Mucosa of rectum (tissue), 2 donors: Measurements from ENCODE around the gene IL1RAPL1.
A peak's percentile ranks its signal among the peaks of the same experiment; 100 is the strongest.

Source experiments
- H3K27ac ChIP-seq, 2 donors: one replicate each; pipeline ENCODE4 v1.7.0; 2013; ENCODE audit warnings: inconsistent platforms in 2 of 2, low read depth in 2 of 2, low read length in 2 of 2
- H3K27me3 ChIP-seq, 2 donors: one replicate each; pipeline ENCODE4 v1.7.0; 2013; ENCODE audit warnings: low read length in 2 of 2; ENCODE audit not compliant: control insufficient read depth in 2 of 2, insufficient read depth in 2 of 2
- H3K36me3 ChIP-seq, 2 donors: one replicate each; pipeline ENCODE4 v1.7.0; 2013; ENCODE audit warnings: low read length in 2 of 2; ENCODE audit not compliant: control insufficient read depth in 2 of 2, insufficient read depth in 2 of 2
- H3K4me1 ChIP-seq, 2 donors: one replicate each; pipeline ENCODE4 v1.7.0; 2013; ENCODE audit warnings: low read length in 2 of 2, mild to moderate bottlenecking in 1 of 2; ENCODE audit not compliant: control insufficient read depth in 2 of 2, insufficient read depth in 2 of 2
- H3K4me3 ChIP-seq, 2 donors: one replicate each; pipeline ENCODE4 v1.7.0; 2013; ENCODE audit warnings: low read length in 2 of 2
- H3K9ac ChIP-seq, 2 donors: one replicate each; pipeline ENCODE4 v1.7.0; 2013; ENCODE audit warnings: low read length in 2 of 2, low read depth in 1 of 2, mild to moderate bottlenecking in 1 of 2
- H3K9me3 ChIP-seq, 2 donors: one replicate each; pipeline ENCODE4 v1.7.0; 2013; ENCODE audit warnings: low read length in 2 of 2; ENCODE audit not compliant: control insufficient read depth in 2 of 2
- donor health status: healthy.
- donor health status: Normal muscosa, but diverticular disease.

The IL1RAPL1 gene

GRCh38 chrX:28585767-28586166 is 1.5 kb upstream of the IL1RAPL1 start:
- Histone ChIP-seq H3K9me3 (no peaks in the 10 kb centered on the region), H3K4me3 (no peak overlapping the region), H3K36me3 (no peaks in the 10 kb centered on the region), H3K4me1 (no peaks in the 10 kb centered on the region), H3K27ac (no peak overlapping the region), H3K9ac (no peak overlapping the region), H3K27me3 (peaks cover 0 to 4% of the 10 kb centered on the region in 2 donors)

- no peaks in the 10 kb centered on the region for H3K9me3 ChIP-seq
- no peaks in the 10 kb centered on the region for H3K36me3 ChIP-seq
- H3K27me3 ChIP-seq, result peaks cover 0 to 4% of the 10 kb centered on the region in 2 donors
- no peaks in the 10 kb centered on the region for H3K4me1 ChIP-seq
- peak overlapping the region; percentile 34 to 39 for H3K4me3 ChIP-seq
- no peak overlapping the region for H3K9ac ChIP-seq
- H3K27ac ChIP-seq, result no peak overlapping the region
Measured at GRCh38 chrX:28586286-28586685, 960 bp upstream of the IL1RAPL1 start.

DNA sequence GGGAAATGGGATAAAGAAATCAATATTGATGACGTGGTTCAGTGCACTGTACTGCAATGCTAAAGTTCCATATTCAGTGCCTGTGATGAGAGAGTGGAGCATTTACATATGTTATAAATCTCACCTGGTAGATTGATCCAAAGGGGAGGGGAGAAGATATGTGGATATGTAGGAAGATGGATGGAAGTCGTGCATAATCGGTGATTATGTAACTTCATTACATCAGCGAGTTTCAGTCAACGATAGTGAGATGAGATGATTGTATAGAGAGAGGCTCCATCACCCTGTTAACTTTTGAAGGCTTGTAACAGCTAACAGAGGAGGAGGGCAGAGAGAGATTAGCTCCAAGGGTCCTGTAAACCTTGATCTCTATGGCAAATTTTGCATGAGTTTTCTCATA is 1.8 kb downstream of the IL1RAPL1 start:
- Histone ChIP-seq H3K27ac (no peak overlapping the region), H3K36me3 (no peaks in the 10 kb centered on the region), H3K9ac (no peak overlapping the region), H3K9me3 (no peaks in the 10 kb centered on the region), H3K4me1 (no peaks in the 10 kb centered on the region), H3K4me3 (peak overlapping the region in 1 of 2 donors; percentile 10), H3K27me3 (peaks cover 0 to 4% of the 10 kb centered on the region in 2 donors)

- no peaks in the 10 kb centered on the region for H3K36me3 ChIP-seq
- H3K9me3 ChIP-seq, result no peaks in the 10 kb centered on the region
- no peak overlapping the region for H3K9ac ChIP-seq
- no peak overlapping the region for H3K27ac ChIP-seq
- H3K27me3 ChIP-seq, result peaks cover 0 to 4% of the 10 kb centered on the region in 2 donors
- no peaks in the 10 kb centered on the region for H3K4me1 ChIP-seq
- H3K4me3 ChIP-seq, result no peak overlapping the region
Measured at GRCh38 chrX:28590396-28590795, 3.1 kb downstream of the IL1RAPL1 start.

DNA sequence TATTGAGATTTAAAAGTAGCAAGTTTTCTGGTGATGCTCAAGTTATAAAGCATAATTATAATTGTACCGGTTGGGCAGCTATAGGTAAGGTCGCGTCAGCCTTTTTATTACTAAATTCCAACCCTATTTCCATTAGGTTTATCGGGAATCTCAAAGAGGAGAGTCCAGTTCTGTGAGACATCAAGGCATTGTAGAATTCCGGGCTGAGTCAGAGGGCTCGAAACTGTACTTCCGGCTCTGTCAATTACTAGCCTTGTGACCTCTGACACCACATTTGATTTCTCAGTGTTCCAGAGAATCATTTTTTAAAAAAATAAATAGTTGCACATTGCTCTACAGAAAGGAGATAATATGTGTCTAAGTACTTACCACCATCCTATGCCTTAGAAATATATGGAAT is 4.3 kb downstream of the IL1RAPL1 start:
- Histone ChIP-seq H3K4me1 (no peaks in the 10 kb centered on the region), H3K4me3 (no peak overlapping the region), H3K27ac (no peak overlapping the region), H3K27me3 (peaks cover 3 to 4% of the 10 kb centered on the region in 2 donors), H3K9me3 (no peaks in the 10 kb centered on the region), H3K36me3 (no peaks in the 10 kb centered on the region), H3K9ac (no peak overlapping the region)

DNA sequence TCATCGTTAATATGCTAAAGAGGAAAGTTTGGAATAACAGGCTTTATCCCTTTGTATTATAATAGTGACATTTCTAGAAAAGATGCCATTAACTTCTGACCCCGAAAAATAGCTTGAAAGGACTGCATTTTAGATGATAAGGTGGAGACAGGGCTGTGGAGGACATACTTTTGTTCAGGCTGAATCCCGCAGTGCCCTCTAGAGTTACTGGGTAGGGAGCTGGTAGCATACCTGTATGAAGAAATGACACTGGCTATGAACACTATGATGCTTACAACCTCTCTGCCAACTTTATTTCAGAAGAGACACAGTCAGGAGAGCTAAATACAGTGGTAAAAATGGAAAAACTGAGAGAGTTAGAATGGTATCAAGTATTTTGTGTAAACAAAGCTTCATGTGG is 8.1 kb downstream of the IL1RAPL1 start:
- H3K36me3 ChIP-seq, result no peaks in the 10 kb centered on the region
- H3K4me1 ChIP-seq, result no peaks in the 10 kb centered on the region
- H3K9me3 ChIP-seq, result no peaks in the 10 kb centered on the region
- peaks cover 0 to 6% of the 10 kb centered on the region in 2 donors for H3K27me3 ChIP-seq
- no peak overlapping the region for H3K4me3 ChIP-seq
- no peak overlapping the region for H3K9ac ChIP-seq
- no peak overlapping the region for H3K27ac ChIP-seq

DNA sequence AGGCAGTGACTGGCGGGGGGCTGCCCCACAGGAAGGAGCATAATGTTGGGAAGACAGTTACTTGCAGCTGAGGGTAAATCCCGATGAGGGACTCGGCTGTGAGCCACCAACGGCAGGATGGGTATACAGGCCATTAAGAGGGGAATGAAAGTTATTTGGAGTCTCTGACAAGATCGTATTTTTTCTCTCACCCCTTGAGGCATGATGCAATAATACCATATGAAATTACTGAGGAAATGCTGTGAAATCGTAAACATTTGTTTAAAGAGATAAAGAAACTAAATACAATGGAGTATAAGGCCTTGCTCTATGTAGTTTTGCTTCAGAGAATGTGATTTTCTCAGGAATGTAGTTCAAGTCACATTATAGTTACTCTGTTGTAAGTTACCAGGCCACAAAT is 12.7 kb downstream of the IL1RAPL1 start:
- Histone ChIP-seq H3K36me3 (no peaks in the 10 kb centered on the region), H3K9me3 (no peaks in the 10 kb centered on the region), H3K4me3 (no peak overlapping the region), H3K27me3 (peaks cover 0 to 6% of the 10 kb centered on the region in 2 donors), H3K27ac (no peak overlapping the region), H3K4me1 (no peaks in the 10 kb centered on the region), H3K9ac (no peak overlapping the region)

- H3K27me3 ChIP-seq, result no peaks in the 10 kb centered on the region
- no peaks in the 10 kb centered on the region for H3K36me3 ChIP-seq
- H3K4me3 ChIP-seq, result no peak overlapping the region
- no peaks in the 10 kb centered on the region for H3K9me3 ChIP-seq
- no peaks in the 10 kb centered on the region for H3K4me1 ChIP-seq
- no peak overlapping the region for H3K9ac ChIP-seq
- H3K27ac ChIP-seq, result no peak overlapping the region
Measured at GRCh38 chrX:28609003-28609402, 21.8 kb downstream of the IL1RAPL1 start.

DNA sequence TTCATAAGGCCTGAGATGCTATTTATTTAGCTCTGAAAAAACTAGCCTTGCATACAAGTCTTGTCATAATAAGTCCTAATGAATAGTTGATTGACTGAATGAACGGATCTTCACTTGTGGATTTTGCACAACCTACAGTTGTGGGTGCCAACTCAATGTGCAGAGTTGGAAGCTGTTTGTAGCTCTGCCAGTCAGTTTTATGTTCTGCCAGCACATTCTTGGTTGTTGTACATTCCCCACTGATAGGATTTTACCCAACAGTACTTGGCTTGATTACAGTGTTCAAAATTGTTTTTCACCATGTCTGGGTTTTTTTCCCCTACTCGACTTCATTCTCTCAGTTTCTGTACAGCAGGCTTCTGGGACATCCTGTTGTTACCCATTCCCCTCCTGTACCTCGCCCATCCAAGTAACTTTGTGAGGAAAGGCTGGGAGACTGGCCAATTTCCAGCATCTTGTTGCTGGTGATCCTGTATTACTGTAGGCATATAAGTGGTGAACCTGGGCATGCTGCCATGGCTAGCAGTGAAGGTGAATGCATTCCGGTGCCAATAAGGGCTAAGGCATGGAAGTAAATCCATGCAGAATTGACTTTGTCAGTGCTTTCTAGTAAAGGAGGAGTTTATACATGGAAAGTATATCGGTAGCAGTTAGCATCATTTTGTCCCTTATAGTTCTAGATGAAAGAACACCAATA is 22.8 kb downstream of the IL1RAPL1 start:
- no peaks in the 10 kb centered on the region for H3K36me3 ChIP-seq
- H3K4me3 ChIP-seq, result no peak overlapping the region
- H3K4me1 ChIP-seq, result no peaks in the 10 kb centered on the region
- no peak overlapping the region for H3K27ac ChIP-seq
- no peaks in the 10 kb centered on the region for H3K27me3 ChIP-seq
- H3K9me3 ChIP-seq, result no peaks in the 10 kb centered on the region
- no peak overlapping the region for H3K9ac ChIP-seq

- Histone ChIP-seq H3K27ac (no peak overlapping the region), H3K27me3 (no peaks in the 10 kb centered on the region), H3K4me3 (no peak overlapping the region), H3K4me1 (no peaks in the 10 kb centered on the region), H3K9ac (no peak overlapping the region), H3K36me3 (no peaks in the 10 kb centered on the region), H3K9me3 (no peaks in the 10 kb centered on the region)
Measured at GRCh38 chrX:28610746-28611145, 23.5 kb downstream of the IL1RAPL1 start.
